Umbilical cord (tissue), 2 donors: ENCODE results near the gene TUFT1. TPM values are rescaled to one million over a fixed set of nuclear protein-coding genes. Genes with fewer than 3 reads are reported as not detected.

Experiments used
- DNase-seq: peaks from one replicate; pipeline ENCODE4 v3.0.0-alpha.2; 2015; ENCODE audit warnings: low spot score
- total RNA-seq: library from RNA; depleted of rRNA; stranded (reverse); fragments of >200 nt; gene quantifications from one replicate; pipeline ENCODE4 v1.2.3, GENCODE V29; 2014; ENCODE audit warnings: low replicate concordance; ENCODE audit not compliant: insufficient read depth

The TUFT1 gene
- 25.5 TPM for total RNA-seq

- DNase-seq, result peak; percentile 95
Measured at GRCh38 chr1:151540021-151540981, at the start of gene TUFT1. TSS of gene TUFT1 (plus strand) at chr1:151540309. CDS start at chr1:151540367, 58 bp downstream.

GRCh38 chr1:151491641-151492040 lies 48.5 kb upstream of the TUFT1 start:
- DNase-seq, result no peak

- no peak for DNase-seq
Measured at GRCh38 chr1:151492120-151492519, 48.0 kb upstream of the TUFT1 start.

- DNase-seq, result no peak
Measured at GRCh38 chr1:151493042-151493441, 47.1 kb upstream of the TUFT1 start.

- DNase-seq, result no peak
Measured at GRCh38 chr1:151494741-151495281, 45.3 kb upstream of the TUFT1 start.

- DNase-seq, result no peak
Measured at GRCh38 chr1:151495316-151495715, 44.8 kb upstream of the TUFT1 start.

- DNase-seq, result no peak
Measured at GRCh38 chr1:151499365-151499764, 40.7 kb upstream of the TUFT1 start.

- no peak for DNase-seq
Measured at GRCh38 chr1:151499930-151500329, 40.2 kb upstream of the TUFT1 start.

- DNase-seq, result no peak
Measured at GRCh38 chr1:151501474-151501873, 38.6 kb upstream of the TUFT1 start.

GRCh38 chr1:151502035-151502700 lies 37.9 kb upstream of the TUFT1 start:
- DNase-seq, result no peak

- DNase-seq, result no peak
Measured at GRCh38 chr1:151502859-151503780, 37.0 kb upstream of the TUFT1 start.

- DNase-seq, result no peak
Measured at GRCh38 chr1:151504252-151504651, 35.9 kb upstream of the TUFT1 start.

- DNase-seq, result no peak
Measured at GRCh38 chr1:151504759-151505158, 35.4 kb upstream of the TUFT1 start.

- DNase-seq, result no peak
Measured at GRCh38 chr1:151508833-151509232, 31.3 kb upstream of the TUFT1 start.

GRCh38 chr1:151509350-151510019 lies 30.6 kb upstream of the TUFT1 start:
- DNase-seq, result no peak

GRCh38 chr1:151510020-151510405 lies 30.1 kb upstream of the TUFT1 start:
- DNase-seq, result no peak

GRCh38 chr1:151510614-151510956 lies 29.5 kb upstream of the TUFT1 start:
- DNase-seq, result no peak

GRCh38 chr1:151510957-151511635 lies 29.0 kb upstream of the TUFT1 start, which contains the start of gene CGN:
TSS of gene CGN (plus strand) at chr1:151511387. CDS start at chr1:151518520, 7,133 bp downstream.
- DNase-seq, result peak; percentile 88

GRCh38 chr1:151511636-151512215 lies 28.4 kb upstream of the TUFT1 start:
- no peak for DNase-seq

GRCh38 chr1:151512326-151512725 lies 27.8 kb upstream of the TUFT1 start:
- DNase-seq, result no peak
